H1 (cell line): ENCODE data around the gene SLC7A14. TPM values are rescaled to one million over a fixed set of nuclear protein-coding genes. Genes with fewer than 3 reads are reported as not detected.

Experiments
- GTF2F1 ChIP-seq: IDR thresholded peaks from 2 replicates; pipeline ENCODE4 v1.6.1; 2012; ENCODE audit warnings: low read depth, low read length, improper control_type of control experiment, borderline replicate concordance
- POLR2A ChIP-seq, 2 experiments: IDR thresholded peaks; 1 replicate in 1 of 2; 2 replicates in 1 of 2; pipeline ENCODE4 v1.6.1; 2011; ENCODE audit warnings: low read depth in 2 of 2, low read length in 2 of 2, mild to moderate bottlenecking in 2 of 2; ENCODE audit errors: control extremely low read depth in 1 of 2
- TAF7 ChIP-seq: optimal IDR thresholded peaks from 2 replicates; pipeline ENCODE3; 2011; ENCODE audit warnings: low read depth, mild to moderate bottlenecking, inconsistent platforms, low read length, moderate library complexity, borderline replicate concordance
- polyA plus RNA-seq, 7 experiments: library from polyadenylated mRNA; depleted of rRNA in 3 of 7; stranded (reverse) in 5 of 7; unstranded in 2 of 7; fragments of >200 nt in 5 of 7; fragments of 200-250 nt in 2 of 7; gene quantifications; 1 replicate in 5 of 7; 2 replicates in 1 of 7; 4 replicates in 1 of 7; pipeline versions ENCODE4 v1.2.1 to v1.2.3, GENCODE V29; 2011 to 2013; ENCODE audit warnings: missing spikeins in 2 of 7, mixed read lengths in 2 of 7
- total RNA-seq: library from RNA; stranded (reverse); fragmentation: NEBNext Ultra II Directional; extraction: Animal tissue kit (Norgen Biotek cat#: 25700); gene quantifications from 2 replicates; pipeline ENCODE4 v1.2.1, GENCODE V29; 2021

SLC7A14 gene
- total and polyA plus RNA-seq, 2 of the 8 experiments (the other 6 are each of a cell fraction or from before 2014, with no cell fraction given), result 0.21 to 0.95 TPM

GRCh38 chr3:170507063-170507462 is 78.8 kb downstream of the SLC7A14 start (continued):
- TF ChIP-seq POLR2A (IDR thresholded peaks at IDR 0.05; ENCODE audit: control extremely low read depth in 1 of 2, low read depth in 2 of 2, low read length in 2 of 2) (no peak), GTF2F1 (no peak), TAF7 (no peak)
